HEK293 (cell line): ENCODE measurements around the gene CACNA1G.

Experiments
- ZNF132 ChIP-seq: fragments of 450-650 bp; formaldehyde crosslinking; IDR thresholded peaks from 2 replicates; pipeline ENCODE4 v1.5.1; 2017; ENCODE audit warnings: missing biosample characterization, missing genetic modification characterization, borderline replicate concordance
- ZNF175 ChIP-seq: fragments of 450-650 bp; formaldehyde crosslinking; IDR thresholded peaks from 2 replicates; pipeline ENCODE4 v1.5.1; 2016; ENCODE audit warnings: missing biosample characterization, missing genetic modification characterization
- ZNF561 ChIP-seq: fragments of 450-650 bp; IDR thresholded peaks from 2 replicates; pipeline ENCODE4 v1.5.1; 2018; ENCODE audit warnings: missing biosample characterization, missing genetic modification characterization, borderline replicate concordance
- TF ChIP-seq, protein P1 (sequence below): fragments of 450-650 bp; formaldehyde crosslinking; IDR thresholded peaks from 2 replicates; pipeline ENCODE4 v1.5.1; 2016; ENCODE audit warnings: missing biosample characterization, missing genetic modification characterization

DNA sequence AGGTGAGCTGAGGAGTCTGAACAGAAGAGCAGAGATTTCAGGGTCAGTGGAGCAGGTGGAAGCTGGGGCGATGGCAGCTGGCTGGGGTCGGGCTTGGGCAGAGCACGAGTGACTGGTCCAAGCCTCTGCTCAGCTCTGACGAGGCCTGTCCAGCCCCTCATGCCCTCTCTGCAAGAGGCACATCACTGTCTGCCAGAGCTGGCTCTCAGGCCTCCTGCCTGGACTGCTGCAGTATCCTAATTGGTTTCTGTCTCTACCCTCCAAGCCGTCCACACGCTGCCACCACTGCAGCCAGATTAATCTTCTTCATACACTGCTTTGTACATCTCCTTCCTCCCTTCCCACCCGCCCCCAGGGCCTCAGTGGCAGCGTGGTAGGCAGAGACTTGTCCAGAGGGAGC lies 25.4 kb downstream of the CACNA1G start:
- TF ChIP-seq ZNF175 (no peak), ZNF561 (no peak), ZNF132 (tag by site-specific recombination) (no peak)
- TF ChIP-seq, protein P1, sequence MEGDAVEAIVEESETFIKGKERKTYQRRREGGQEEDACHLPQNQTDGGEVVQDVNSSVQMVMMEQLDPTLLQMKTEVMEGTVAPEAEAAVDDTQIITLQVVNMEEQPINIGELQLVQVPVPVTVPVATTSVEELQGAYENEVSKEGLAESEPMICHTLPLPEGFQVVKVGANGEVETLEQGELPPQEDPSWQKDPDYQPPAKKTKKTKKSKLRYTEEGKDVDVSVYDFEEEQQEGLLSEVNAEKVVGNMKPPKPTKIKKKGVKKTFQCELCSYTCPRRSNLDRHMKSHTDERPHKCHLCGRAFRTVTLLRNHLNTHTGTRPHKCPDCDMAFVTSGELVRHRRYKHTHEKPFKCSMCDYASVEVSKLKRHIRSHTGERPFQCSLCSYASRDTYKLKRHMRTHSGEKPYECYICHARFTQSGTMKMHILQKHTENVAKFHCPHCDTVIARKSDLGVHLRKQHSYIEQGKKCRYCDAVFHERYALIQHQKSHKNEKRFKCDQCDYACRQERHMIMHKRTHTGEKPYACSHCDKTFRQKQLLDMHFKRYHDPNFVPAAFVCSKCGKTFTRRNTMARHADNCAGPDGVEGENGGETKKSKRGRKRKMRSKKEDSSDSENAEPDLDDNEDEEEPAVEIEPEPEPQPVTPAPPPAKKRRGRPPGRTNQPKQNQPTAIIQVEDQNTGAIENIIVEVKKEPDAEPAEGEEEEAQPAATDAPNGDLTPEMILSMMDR, result no peak
